NB4 (cell line): ENCODE data around the gene RSL1D1.

ENCODE experiments used
- CTCF ChIP-seq: IDR thresholded peaks from one replicate; pipeline ENCODE4 v1.5.1; 2012; ENCODE audit warnings: low read depth, low read length
- MAX ChIP-seq: IDR thresholded peaks from 2 replicates; pipeline ENCODE4 v1.6.1; 2011; ENCODE audit warnings: low read depth, low read length

- TF ChIP-seq CTCF: no peak
- TF ChIP-seq MAX: no peak
These were observed 51.0 kb downstream of the RSL1D1 start for GRCh38 chr16:11800382-11800718.
